HG03095 (cell line): ENCODE results near the gene LILRB2.
"Not testable (repeated sequence)": the region's sequence is repeated elsewhere in the genome, so short reads cannot be mapped to it uniquely, and the experiment has no call there.

Experiments
- ATAC-seq: cut with Tn5 transposase; IDR thresholded peaks from one replicate; pipeline ENCODE4 v1.9.1; 2021; ENCODE audit warnings: moderate library complexity; ENCODE audit not compliant: unreplicated experiment

LILRB2 gene

GRCh38 chr19:54243809-54244208 lies 37.1 kb downstream of the LILRB2 start:
- ATAC-seq, result not testable (repeated sequence)

- not testable (repeated sequence) for ATAC-seq
These were observed 38.3 kb downstream of the LILRB2 start, which contains the start of gene LILRA6 for GRCh38 chr19:54242646-54243045. LILRA6 (minus strand) TSS chr19:54242790.

DNA sequence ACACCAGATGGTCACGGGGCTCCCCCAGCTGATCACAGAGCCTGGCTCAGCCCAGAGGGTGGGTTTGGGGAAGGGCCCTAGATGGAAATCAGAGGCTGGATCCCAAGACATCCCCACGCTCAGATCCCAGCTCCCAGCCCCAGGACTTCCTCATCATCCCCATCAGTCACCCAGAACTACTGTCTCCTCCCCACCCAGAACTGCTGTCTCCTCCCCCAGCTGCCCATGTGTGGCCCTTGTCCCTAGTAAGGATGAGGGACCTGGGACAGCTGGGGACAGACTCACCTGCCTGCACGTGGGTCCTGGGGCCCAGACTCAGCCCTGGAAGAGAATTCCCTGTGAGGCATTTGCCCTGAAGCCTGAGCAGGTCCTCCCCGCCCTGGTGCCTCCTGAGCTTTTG lies 38.7 kb downstream of the LILRB2 start:
- ATAC-seq, result not testable (repeated sequence)

DNA sequence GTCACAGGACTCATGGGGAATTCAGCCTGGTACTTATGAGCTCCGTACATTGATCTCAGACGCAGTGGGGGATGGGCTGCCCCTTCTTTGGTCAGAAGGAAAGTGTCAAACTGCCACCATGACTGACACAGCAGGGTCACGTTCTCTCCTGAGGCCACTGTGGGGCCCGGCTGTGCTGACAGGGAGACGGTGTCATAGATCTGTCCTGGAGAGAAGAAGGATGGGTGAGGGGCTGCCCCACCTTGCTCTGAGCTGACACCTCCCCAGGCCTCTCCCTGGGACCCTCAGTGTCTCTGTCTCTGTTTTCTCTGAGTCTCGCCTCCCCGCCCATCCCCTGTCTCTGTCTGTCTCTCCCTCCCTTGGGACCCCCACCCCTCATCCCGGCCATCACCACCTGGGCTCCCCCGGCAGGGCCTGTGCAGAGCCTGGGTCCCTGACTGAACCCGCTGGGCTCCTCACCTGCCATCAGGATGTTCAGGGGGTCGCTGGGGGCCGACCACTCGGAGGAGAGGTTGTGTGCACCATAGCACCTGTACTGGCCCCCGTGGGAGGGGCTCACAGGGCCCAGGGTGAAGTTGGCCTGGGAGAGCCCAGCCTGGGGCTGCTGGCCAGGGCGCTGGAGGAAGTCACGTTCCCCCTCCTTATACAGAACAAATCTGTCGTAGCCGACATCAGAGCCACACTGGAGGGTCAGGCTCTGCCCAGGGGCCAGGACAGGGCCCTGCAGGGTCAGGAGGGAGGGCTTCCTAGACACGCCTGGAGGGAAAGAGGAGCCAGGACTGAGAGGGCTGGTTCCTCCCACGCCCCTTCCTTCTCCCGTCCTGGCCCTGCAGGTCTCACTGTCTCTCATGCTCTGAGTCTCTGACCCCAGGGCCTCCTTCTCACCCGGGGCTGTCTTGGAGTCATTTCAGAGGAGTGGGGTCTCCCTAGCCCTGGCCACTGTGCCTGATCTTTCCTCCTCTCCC lies 40.3 kb downstream of the LILRB2 start:
- ATAC-seq, result not testable (repeated sequence)

DNA sequence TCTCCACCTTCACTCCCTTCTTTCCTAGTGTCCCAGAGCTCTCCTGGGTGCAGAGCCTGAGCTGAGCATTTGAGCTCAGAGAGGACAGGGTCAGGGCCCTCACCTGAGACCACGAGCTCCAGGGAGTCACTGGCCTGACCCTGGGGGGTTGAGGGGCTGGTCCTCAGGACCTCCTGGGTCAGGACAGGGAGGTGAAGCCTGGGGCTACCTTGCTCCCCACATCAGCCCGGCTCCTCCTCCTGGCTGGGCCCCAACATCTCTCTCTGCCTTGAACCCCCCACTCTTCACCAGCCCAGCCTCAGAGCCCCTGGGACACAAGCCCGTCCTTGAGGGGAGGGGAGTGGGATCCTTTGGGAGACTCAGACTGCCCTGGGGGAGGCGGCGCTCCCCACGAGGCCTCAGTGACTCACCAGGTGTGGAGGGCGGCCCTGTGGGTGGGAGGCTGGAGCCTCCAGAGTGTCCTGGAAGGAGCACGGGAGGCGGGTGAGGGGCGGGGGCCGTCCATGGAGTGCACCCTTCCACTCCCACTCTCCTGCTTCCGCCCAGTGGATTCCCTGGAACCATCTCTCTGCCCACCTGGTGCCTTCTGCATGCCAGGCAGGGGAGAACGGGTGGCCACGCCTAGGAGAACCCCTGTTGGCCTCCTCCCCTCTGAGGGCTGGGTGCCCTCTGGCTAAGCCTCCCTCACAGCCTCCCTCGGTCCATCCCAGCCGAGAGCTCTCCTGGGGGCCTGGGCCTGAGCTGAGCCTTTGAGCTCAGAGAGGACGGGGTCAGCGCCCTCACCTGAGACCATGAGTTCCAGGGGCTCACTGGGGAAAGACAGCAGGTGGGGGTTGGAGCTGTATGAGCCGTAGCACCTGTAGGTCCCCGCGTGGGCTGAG lies 41.2 kb downstream of the LILRB2 start:
- ATAC-seq, result not testable (repeated sequence)

DNA sequence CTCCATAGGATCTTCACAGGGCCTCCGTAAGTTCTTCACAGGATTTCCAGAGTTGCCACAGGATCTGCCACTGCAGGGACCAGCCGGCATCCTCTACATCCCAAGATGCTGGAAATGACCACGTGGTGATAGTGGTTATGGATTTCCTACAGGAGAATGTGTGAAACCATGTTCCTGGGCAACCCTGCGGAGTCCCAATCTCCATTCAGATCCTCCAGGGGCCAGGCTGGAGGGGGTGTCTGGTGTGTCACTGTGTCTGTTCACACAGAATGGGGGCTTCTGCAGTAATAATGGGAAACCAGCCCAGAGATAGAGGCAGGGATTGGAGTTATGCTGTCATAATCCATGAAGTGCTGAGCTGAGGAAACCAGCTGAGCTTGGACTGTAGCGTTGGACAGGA lies 47.0 kb downstream of the LILRB2 start:
- ATAC-seq, result no peak

- no peak for ATAC-seq
These were observed 49.6 kb downstream of the LILRB2 start for GRCh38 chr19:54231077-54231931.

- ATAC-seq, result no peak
These were observed 50.9 kb downstream of the LILRB2 start for GRCh38 chr19:54230031-54230430.

GRCh38 chr19:54229146-54229545 lies 51.8 kb downstream of the LILRB2 start:
- ATAC-seq, result no peak

GRCh38 chr19:54224619-54225018 lies 56.3 kb downstream of the LILRB2 start:
- not testable (repeated sequence) for ATAC-seq

DNA sequence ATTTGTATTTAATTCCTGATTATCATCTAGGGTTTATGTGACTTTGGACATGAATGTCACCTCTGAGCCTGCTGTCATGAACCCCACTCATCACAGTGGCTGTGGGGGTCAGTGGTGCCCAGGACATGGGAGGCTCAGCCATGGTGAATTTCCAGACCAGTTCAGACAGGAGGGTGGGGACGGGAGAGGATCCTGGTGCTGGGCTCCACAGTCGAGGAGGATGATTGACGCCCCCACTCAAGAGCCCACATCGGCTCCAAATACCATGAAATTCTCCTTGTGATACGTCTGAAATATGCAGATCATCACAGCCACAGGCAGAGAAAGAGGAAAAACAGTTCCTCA lies 57.0 kb downstream of the LILRB2 start:
- not testable (repeated sequence) for ATAC-seq
